Activated naive CD8-positive, alpha-beta T cell treated with anti-CD3 and anti-CD28 coated beads for 36 hours (primary cell): ENCODE results near the gene LRRC47. TPM values are rescaled to one million over a fixed set of nuclear protein-coding genes. Genes with fewer than 3 reads are reported as not detected.

ENCODE experiments used
- DNase-seq: peaks from one replicate; pipeline ENCODE4 v3.0.0; 2021
- H3K27ac Mint-ChIP-seq: one replicate; pipeline ENCODE4 v1.8.0; 2022; ENCODE audit warnings: mild to moderate bottlenecking, moderate library complexity, mixed read lengths
- H3K27me3 Mint-ChIP-seq: one replicate; pipeline ENCODE4 v1.8.0; 2022; ENCODE audit warnings: mild to moderate bottlenecking, mixed read lengths
- H3K36me3 Mint-ChIP-seq: one replicate; pipeline ENCODE4 v1.8.0; 2021; ENCODE audit warnings: mild to moderate bottlenecking, mixed read lengths
- H3K4me1 Mint-ChIP-seq: one replicate; pipeline ENCODE4 v1.8.0; 2021; ENCODE audit warnings: mixed read lengths
- H3K4me3 Mint-ChIP-seq: one replicate; pipeline ENCODE4 v1.8.0; 2022; ENCODE audit warnings: mild to moderate bottlenecking, moderate library complexity, mixed read lengths
- H3K9me3 Mint-ChIP-seq: one replicate; pipeline ENCODE4 v1.8.0; 2022; ENCODE audit warnings: mixed read lengths
- total RNA-seq, 2 experiments: library from RNA; stranded (reverse); gene quantifications; one replicate each; pipeline ENCODE4 v1.2.3, GENCODE V29; 2021

Gene LRRC47
- 10 to 100 TPM; 47.5 to 57.5 TPM for total RNA-seq

DNA sequence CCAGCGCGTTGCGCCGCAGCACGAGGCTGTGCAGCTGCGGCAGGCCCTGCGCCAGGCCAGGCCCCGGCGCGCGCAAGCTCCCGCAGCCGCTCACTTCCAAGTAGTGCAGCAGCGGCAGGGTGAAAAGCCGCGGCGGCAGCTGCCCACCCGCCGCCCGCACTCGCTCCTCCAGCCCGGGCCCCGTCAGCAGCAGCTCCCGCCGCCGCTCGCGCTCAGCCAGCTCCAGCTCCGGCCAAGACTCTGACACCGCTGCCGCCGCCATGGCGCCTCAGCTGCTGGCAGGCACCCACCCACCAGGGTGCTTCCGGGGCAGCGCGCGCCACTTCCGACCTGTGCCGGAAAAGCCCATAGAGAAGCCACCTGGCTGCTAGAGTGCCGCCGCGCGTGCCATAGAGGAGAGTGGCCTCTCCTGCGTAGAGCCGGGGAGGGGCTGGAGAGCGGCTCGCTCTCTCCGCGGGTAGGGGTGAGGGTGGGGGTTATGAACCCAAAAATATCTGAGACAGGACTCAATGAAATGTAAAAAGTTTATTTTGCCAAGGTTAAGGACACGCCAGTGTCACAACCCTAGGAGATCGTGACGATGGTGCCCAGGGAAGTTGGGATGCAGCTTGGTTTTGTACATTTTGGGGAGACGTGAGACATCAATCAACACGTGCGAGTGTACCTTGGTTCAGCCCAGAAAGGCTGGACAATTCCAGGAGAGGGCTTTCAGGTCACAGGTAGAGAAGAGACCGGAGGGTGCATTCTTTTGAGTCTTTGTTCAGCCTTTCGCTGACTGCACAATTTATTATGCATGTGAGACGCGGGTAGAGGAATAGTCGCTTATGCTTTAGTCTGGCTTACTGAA is at the start of gene LRRC47:
Gene LRRC47, minus strand, starts transcription at position 284 of the 847 bp plus-strand sequence. Its CDS starts 22 bp downstream, at position 262.
- H3K4me1 Mint-ChIP-seq: peaks cover 36% of the 10 kb centered on the region
- peak; percentile 95 for DNase-seq
- peaks cover 12% of the 10 kb centered on the region for H3K27me3 Mint-ChIP-seq
- H3K9me3 Mint-ChIP-seq: no peaks in the 10 kb centered on the region
- H3K36me3 Mint-ChIP-seq: peaks cover 13% of the 10 kb centered on the region
- H3K4me3 Mint-ChIP-seq: peak within 1 kb of the TSS; percentile 95
- peak within 1 kb of the TSS; percentile 89 for H3K27ac Mint-ChIP-seq

DNA sequence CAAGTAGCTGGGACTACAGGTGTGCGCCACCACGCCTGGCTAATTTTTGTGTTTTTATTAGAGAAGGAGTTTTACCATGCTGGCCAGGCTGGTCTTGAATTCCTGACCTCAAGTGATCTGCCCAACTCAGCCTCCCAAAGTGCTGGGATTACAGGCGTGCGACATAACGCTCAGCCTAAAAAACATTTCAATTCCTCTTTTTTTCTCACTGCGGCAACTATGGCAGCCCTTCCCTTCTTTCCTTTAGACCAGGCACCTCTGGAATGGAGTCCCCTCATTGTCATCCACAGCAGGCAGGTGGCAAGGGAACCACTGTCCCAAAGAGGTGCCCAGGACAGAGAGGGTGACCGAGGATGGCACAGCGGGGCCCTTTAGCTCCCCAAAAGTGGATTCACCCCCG is 46.6 kb upstream of the LRRC47 start:
- Mint-ChIP-seq H3K4me1 (no peaks in the 10 kb centered on the region), H3K27me3 (no peaks in the 10 kb centered on the region), H3K27ac (no peak overlapping the region), H3K9me3 (no peaks in the 10 kb centered on the region), H3K36me3 (peaks cover 28% of the 10 kb centered on the region), H3K4me3 (no peak overlapping the region)
- no peak for DNase-seq

DNA sequence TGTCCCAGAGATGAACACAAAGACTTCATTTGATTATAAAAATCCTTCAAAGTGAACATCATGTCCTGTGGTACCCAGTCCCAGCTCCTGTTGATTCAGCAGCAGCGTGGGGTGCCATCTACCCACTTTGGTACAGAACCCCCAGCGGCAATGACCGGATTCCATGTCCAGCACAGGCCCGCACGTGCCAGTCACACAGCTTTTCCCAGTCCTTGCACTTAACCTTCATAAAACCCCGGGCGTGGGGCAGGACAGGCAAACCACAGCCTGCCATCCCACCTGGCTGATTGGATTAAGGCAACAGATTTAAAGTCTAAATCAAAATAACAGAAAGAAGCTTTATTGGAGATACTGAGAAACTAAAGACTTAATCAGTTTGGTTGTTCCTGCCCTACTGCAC is 45.2 kb upstream of the LRRC47 start:
- H3K9me3 Mint-ChIP-seq: peaks cover 6% of the 10 kb centered on the region
- no peaks in the 10 kb centered on the region for H3K4me1 Mint-ChIP-seq
- H3K27me3 Mint-ChIP-seq: no peaks in the 10 kb centered on the region
- H3K36me3 Mint-ChIP-seq: peaks cover 41% of the 10 kb centered on the region
- H3K27ac Mint-ChIP-seq: no peak overlapping the region
- no peak overlapping the region for H3K4me3 Mint-ChIP-seq
- DNase-seq: no peak

DNA sequence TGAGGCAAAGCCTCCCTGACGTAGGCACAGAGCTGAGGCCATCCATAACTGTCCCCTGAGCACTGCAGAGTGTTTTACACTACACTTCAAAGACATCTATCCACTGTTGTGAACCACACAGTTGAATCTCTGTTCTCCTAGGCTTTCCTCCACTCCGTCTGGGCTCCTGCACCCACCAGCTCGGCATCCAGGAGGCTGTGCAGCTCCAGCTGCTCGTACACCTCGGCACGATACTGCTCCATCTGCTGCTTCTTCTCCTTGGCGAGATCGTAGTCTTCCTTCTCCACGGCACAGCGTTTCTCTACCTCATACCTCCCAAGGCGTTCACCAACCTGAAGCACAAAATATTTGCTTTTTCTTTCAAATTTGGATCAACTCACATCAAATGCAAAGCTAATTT is 42.5 kb upstream of the LRRC47 start:
- no peak for DNase-seq
- Mint-ChIP-seq H3K27ac (no peak overlapping the region), H3K36me3 (peaks cover 42% of the 10 kb centered on the region), H3K4me3 (no peak overlapping the region), H3K27me3 (no peaks in the 10 kb centered on the region), H3K4me1 (no peaks in the 10 kb centered on the region), H3K9me3 (peaks cover 6% of the 10 kb centered on the region)

DNA sequence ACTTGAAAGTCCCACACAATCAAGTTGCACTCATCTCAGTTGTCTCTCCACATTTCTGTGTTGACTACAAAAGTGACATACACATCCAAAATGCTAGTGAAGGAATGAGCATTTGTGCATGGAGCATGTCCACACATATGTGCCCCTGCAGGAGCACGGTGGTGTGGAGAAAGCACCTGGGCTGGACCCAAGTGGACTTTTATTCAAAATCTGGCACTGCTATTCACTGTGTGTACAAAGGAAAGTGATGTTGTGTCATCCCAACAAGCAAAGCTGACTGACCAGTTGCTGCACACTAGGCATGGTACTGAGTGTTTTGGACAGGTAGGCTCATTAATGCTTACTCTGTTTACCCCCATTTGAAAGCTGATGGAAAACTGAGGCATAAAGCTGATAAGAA is 41.4 kb upstream of the LRRC47 start:
- H3K36me3 Mint-ChIP-seq: peaks cover 40% of the 10 kb centered on the region
- no peaks in the 10 kb centered on the region for H3K27me3 Mint-ChIP-seq

DNA sequence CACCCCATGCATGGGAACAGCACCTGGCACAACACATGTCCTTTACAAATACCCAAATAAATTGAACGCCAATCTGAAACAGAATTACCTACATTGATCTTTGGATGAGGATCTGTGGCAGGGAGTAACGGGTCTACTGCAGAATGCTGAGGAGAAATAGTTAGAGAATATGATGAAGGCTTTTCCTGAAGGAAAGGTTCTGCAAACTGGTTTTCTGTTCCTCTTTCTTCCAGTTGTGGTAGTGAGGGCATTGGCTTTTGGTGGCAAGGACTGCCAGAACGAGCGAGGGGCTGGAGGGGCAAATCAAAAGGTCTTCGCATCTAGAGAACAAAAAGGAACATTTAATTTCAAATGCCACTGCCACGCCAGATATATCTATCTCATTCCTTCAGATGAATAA is 40.9 kb upstream of the LRRC47 start:
- peaks cover 40% of the 10 kb centered on the region for H3K36me3 Mint-ChIP-seq
- no peak overlapping the region for H3K27ac Mint-ChIP-seq
- no peaks in the 10 kb centered on the region for H3K27me3 Mint-ChIP-seq
- H3K4me3 Mint-ChIP-seq: no peak overlapping the region
- DNase-seq: no peak
- H3K4me1 Mint-ChIP-seq: no peaks in the 10 kb centered on the region
- H3K9me3 Mint-ChIP-seq: peaks cover 6% of the 10 kb centered on the region

More for the DNA sequence above, 41.4 kb upstream of the LRRC47 start:
- Mint-ChIP-seq H3K4me1 (no peaks in the 10 kb centered on the region), H3K27ac (no peak overlapping the region), H3K9me3 (peaks cover 6% of the 10 kb centered on the region), H3K4me3 (no peak overlapping the region)
- no peak for DNase-seq

DNA sequence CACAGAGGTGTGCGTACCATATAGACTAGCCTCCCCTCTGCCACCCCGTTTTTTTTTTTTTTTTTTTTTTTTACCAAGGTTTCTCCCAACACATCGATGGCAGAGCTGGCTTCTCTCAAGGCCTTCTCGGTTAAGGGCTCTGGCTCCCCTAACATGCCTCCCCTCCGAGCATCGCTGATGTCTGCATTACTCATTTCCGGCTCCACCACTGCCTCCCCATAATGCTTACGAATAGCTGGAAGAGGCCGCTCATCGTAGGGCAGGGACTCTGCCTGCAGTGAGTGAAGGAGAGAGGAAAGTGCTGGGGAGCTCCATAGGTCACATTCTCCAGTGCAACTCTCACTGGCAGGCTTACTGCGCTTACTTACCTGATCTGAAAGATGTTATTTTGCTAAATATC is 40.1 kb upstream of the LRRC47 start:
- Mint-ChIP-seq H3K36me3 (peaks cover 43% of the 10 kb centered on the region), H3K9me3 (peaks cover 6% of the 10 kb centered on the region), H3K4me3 (no peak overlapping the region), H3K27ac (no peak overlapping the region), H3K27me3 (no peaks in the 10 kb centered on the region), H3K4me1 (no peaks in the 10 kb centered on the region)
- no peak for DNase-seq

DNA sequence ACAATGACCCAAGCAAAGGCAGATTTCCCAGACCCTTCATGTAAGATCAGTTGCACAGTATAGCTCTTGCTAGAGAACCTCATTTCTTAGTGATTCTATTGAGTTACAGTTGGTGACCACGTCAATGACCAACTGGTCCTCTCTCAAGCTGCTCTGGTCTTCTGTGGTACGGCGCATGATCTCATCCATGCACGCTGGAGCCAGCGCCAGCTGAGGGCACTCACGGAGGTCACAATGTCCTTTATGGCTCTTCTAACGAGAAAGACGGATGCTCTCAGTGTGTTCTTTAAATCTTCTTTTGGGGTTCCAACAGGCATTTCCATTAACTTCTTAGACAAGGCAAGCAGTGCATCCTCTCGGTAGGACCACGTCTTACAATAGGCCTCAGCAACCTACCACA is 38.4 kb upstream of the LRRC47 start:
- Mint-ChIP-seq H3K36me3 (peaks cover 40% of the 10 kb centered on the region), H3K27me3 (no peaks in the 10 kb centered on the region), H3K9me3 (peaks cover 6% of the 10 kb centered on the region), H3K4me1 (no peaks in the 10 kb centered on the region), H3K4me3 (no peak overlapping the region), H3K27ac (no peak overlapping the region)
- no peak for DNase-seq

DNA sequence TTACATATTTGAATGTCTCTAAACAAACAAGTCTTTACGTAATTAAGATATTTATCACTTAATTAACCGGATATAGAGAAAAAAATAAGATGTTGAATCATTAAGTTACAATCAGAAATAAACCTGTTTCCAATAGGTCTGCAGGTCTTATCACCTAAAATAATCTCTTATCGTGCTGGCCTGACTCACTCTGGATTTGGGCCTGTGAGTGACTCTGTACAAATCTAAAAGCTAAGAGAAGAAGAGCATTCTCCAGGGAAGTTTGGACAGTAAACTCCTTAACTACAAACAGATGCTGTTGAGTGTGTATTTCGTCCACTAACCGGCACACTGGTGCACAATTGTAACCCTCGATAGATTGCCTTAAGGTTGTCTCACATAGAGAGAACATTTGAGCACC is 35.4 kb upstream of the LRRC47 start:
- Mint-ChIP-seq H3K4me3 (no peak overlapping the region), H3K9me3 (no peaks in the 10 kb centered on the region), H3K4me1 (no peaks in the 10 kb centered on the region), H3K27ac (no peak overlapping the region), H3K36me3 (peaks cover 10% of the 10 kb centered on the region), H3K27me3 (no peaks in the 10 kb centered on the region)
- DNase-seq: no peak

DNA sequence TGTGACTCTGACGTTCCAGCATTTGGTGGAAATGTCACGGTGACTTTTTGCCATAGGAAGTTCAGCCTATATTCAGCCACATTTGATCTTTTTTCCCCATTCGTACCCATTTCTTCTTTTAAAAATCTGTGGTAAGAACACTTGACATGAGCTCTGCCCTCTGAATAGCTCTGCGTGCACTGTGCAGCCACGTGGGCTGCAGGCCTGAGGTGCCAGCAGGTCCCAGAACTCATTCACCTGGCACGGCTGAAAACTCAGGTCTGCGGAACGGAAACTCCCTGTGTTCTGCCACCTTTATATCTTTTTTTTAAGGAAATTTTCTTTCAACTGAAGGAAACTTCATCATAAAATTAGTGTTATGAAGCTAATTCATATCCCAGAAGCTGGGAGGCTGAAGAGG is 32.1 kb upstream of the LRRC47 start:
- Mint-ChIP-seq H3K27ac (no peak overlapping the region), H3K36me3 (peaks cover 13% of the 10 kb centered on the region), H3K27me3 (no peaks in the 10 kb centered on the region), H3K4me1 (no peaks in the 10 kb centered on the region), H3K9me3 (no peaks in the 10 kb centered on the region), H3K4me3 (no peak overlapping the region)
- no peak for DNase-seq

DNA sequence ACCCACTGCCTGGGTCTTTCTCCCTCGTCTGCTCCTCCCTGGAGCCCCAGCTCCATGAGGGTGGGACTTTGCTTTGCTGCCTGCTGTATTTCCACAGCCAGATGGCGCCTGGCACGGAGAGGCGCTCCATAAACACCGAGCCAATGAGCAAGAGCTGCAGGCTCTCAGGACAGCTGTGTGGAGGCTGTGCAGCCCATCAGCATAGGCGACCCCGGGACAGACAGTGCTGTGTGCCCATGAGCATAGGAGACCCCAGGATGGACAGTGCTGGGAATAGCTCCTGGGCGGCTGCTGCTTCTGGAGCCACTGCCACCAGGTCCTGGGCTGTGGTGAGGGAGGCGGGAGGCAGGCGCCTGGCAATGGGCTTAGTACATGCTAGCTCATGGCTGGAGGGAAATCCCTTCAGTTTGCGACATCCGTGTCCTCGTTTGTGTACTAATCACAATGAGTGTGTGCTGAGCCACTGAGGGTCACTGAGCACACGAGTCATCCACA is 31.6 kb upstream of the LRRC47 start:
- H3K27me3 Mint-ChIP-seq: no peaks in the 10 kb centered on the region
- no peaks in the 10 kb centered on the region for H3K4me1 Mint-ChIP-seq
- H3K36me3 Mint-ChIP-seq: peaks cover 10% of the 10 kb centered on the region
- H3K9me3 Mint-ChIP-seq: no peaks in the 10 kb centered on the region
- no peak overlapping the region for H3K4me3 Mint-ChIP-seq
- no peak overlapping the region for H3K27ac Mint-ChIP-seq
- DNase-seq: no peak

DNA sequence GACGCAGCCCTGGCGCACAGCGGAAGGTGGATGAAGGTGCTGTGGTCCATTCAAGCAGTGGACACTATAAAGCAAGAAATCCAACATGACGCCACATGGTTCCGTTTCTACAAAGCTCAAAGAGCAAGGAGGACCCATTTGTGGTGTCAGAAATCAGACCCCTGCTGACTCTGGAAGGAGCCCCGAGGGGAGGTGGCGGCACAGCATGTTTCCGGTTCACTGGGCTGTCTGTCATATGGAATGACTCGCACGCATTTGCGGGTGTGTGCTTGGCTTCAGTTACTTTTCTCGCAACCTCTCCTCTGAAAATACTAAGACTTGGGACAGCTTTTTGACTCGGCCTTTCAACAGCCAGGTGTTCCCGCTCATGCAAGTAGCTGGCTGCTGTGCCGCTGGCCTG is 29.1 kb upstream of the LRRC47 start:
- H3K4me1 Mint-ChIP-seq: no peaks in the 10 kb centered on the region
- DNase-seq: no peak
- no peak overlapping the region for H3K4me3 Mint-ChIP-seq
- no peak overlapping the region for H3K27ac Mint-ChIP-seq
- H3K9me3 Mint-ChIP-seq: no peaks in the 10 kb centered on the region
- H3K36me3 Mint-ChIP-seq: peaks cover 6% of the 10 kb centered on the region
- H3K27me3 Mint-ChIP-seq: no peaks in the 10 kb centered on the region

DNA sequence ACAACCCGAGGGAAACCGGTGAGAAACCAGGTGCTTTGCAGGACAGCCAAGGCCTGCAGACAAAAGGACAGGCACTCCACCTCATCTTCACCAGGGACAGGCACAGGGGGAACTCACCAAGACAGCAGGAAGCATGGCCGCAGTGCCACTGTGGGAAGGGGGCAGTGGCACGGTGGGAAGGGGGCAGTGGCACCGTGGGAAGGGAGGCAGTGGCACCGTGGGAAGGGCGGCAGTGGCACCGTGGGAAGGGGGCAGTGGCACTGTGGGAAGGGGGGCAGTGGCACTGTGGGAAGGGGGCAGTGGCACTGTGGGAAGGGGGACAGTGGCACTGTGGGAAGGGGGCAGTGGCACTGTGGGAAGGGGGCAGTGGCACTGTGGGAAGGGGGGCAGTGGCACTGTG is 28.4 kb upstream of the LRRC47 start:
- Mint-ChIP-seq H3K27ac (no peak overlapping the region), H3K4me3 (no peak overlapping the region), H3K9me3 (no peaks in the 10 kb centered on the region), H3K36me3 (peaks cover 6% of the 10 kb centered on the region), H3K27me3 (no peaks in the 10 kb centered on the region), H3K4me1 (no peaks in the 10 kb centered on the region)
- DNase-seq: no peak

DNA sequence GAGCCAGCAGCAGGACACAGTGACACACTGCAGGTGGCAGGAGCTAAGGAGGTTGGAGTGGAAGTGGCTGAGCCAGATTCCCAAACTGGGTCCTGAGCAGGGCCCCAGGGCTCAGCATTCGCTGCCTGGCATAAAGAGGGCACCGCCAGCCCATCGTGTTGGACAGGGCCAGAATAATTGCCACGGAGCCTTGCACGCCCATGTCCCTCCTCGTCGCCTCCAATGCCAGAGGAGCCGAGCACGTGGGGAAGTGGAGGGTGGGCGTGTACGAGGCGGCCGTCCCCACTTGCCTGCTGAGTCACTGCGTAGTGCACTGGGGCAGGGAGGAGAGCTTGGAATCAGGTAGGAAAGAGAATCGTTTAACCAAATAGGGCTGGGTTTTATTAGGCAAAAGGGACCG is 26.1 kb upstream of the LRRC47 start:
- Mint-ChIP-seq H3K4me3 (no peak overlapping the region), H3K27ac (no peak overlapping the region), H3K9me3 (no peaks in the 10 kb centered on the region), H3K36me3 (peaks cover 9% of the 10 kb centered on the region), H3K4me1 (no peaks in the 10 kb centered on the region), H3K27me3 (no peaks in the 10 kb centered on the region)
- no peak for DNase-seq

DNA sequence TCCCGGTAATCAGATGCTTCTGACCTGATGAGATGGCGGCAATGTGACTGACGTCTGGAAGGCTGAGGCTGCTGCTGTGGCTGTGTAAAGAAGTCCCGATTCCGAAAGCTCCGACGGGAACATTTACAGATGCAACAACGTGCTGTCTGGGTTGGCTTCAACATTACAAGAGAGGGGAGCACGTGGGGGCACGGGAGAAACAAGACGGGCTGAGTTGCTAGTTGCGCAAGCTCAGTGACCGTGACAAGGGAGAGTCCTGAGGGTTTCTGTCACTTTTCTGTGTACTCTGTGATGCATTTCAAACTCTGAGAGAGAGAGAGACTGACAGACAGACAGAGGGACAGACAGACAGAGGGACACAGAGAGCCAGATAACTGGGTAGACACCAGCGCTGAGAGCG is 25.6 kb upstream of the LRRC47 start:
- DNase-seq: no peak
- peaks cover 10% of the 10 kb centered on the region for H3K36me3 Mint-ChIP-seq
- no peaks in the 10 kb centered on the region for H3K27me3 Mint-ChIP-seq
- H3K27ac Mint-ChIP-seq: no peak overlapping the region
- no peaks in the 10 kb centered on the region for H3K4me1 Mint-ChIP-seq
- no peaks in the 10 kb centered on the region for H3K9me3 Mint-ChIP-seq
- no peak overlapping the region for H3K4me3 Mint-ChIP-seq

DNA sequence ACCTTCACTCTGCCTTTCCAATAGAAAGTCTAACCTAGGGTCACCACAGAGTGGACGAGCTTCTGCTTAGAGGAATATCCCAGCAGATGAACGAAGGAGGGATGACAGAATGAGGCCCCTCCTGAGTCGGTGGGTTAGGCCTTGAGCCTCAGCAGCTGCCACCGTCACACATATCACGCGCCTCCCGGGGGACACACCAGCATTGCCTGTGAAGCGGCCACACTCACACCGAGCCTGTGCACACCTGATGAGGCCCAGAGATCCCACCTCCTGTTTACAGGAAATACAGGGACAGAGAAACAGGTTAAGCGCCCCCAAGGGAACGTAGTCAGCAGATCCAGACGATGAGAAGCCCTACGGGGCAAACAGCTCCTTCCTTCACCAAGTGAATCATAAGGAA is 25.1 kb upstream of the LRRC47 start:
- Mint-ChIP-seq H3K27ac (no peak overlapping the region), H3K4me1 (no peaks in the 10 kb centered on the region), H3K36me3 (peaks cover 10% of the 10 kb centered on the region), H3K27me3 (no peaks in the 10 kb centered on the region), H3K4me3 (no peak overlapping the region), H3K9me3 (no peaks in the 10 kb centered on the region)
- no peak for DNase-seq
